K562 (cell line): ENCODE measurements around the gene BMAL2. TPM values are rescaled to one million over a fixed set of nuclear protein-coding genes. Genes with fewer than 3 reads are reported as not detected.

Experiments
- ATAC-seq: fragments of 200-7000 bp; cut with Tn5 transposase; 3 replicates; pipeline ENCODE4 v1.9.1; 2020; ENCODE audit warnings: moderate library complexity
- BruUV-seq: library from RNA; stranded (reverse); fragments of 400-500 nt; replicated peaks from 2 replicates; lab custom pipeline; 2021; lab: Mats Ljungman, UMichigan
- CTCF ChIA-PET: fragments of 300-600 bp; formaldehyde crosslinking; extraction: SDS; loops from one replicate; lab custom pipeline; 2021; ENCODE audit warnings: low intra/inter-chr PET ratio; lab: Yijun Ruan, JAX
- POLR2A ChIA-PET: fragments of 300-600, 350-650 bp; sonication (Branson Sonifier 250); formaldehyde crosslinking; extraction: SDS; loops from one replicate; lab custom pipeline; 2021; ENCODE audit warnings: antibody characterized with exemption, inconsistent platforms; lab: Yijun Ruan, JAX
- DNase-seq, 4 experiments: peaks; one replicate each; pipeline versions ENCODE4 v3.0.0 to v3.0.0-alpha.2; 2011 to 2018; ENCODE audit warnings: low spot score in 3 of 4, mixed read lengths in 3 of 4; ENCODE audit errors: extremely low read depth in 1 of 4
- FAIRE-seq: peaks from 2 replicates; lab custom pipeline; 2011; peaks lifted over from hg19 to GRCh38; lab: Jason Lieb, UNC
- H2AFZ ChIP-seq: 2 replicates; pipeline ENCODE4 v1.6.0; 2011; ENCODE audit warnings: low read depth, low read length, control low read depth, inconsistent platforms
- H3K27ac ChIP-seq: fragments of 200-600 bp; 3 replicates; pipeline ENCODE4 v1.8.0; 2011; ENCODE audit warnings: low read depth, mild to moderate bottlenecking, control low read depth, inconsistent platforms, low read length, moderate library complexity, mixed read lengths; ENCODE audit errors: extremely low read depth
- H3K27me3 ChIP-seq, 2 experiments: fragments of 300-600 bp in 1 of 2; 2 replicates in 1 of 2; 3 replicates in 1 of 2; pipeline versions ENCODE4 v1.6.0 to v1.8.0; 2011; ENCODE audit warnings: inconsistent platforms in 2 of 2, low read length in 2 of 2, mild to moderate bottlenecking in 1 of 2, mixed read lengths in 1 of 2, moderate library complexity in 1 of 2; ENCODE audit not compliant: control insufficient read depth in 2 of 2, insufficient read depth in 2 of 2
- H3K36me3 ChIP-seq: fragments of 300-600 bp; 3 replicates; pipeline ENCODE4 v1.8.0; 2011; ENCODE audit warnings: mild to moderate bottlenecking, low read length, inconsistent platforms; ENCODE audit not compliant: control insufficient read depth, insufficient read depth
- H3K4me1 ChIP-seq, 2 experiments: fragments of 200-600 bp in 1 of 2; replicated peaks in 1 of 2; 2 replicates in 1 of 2; 3 replicates in 1 of 2; pipeline versions ENCODE4 v1.5.1 to v1.8.0; 2011; ENCODE audit warnings: inconsistent platforms in 2 of 2, low read length in 2 of 2, mild to moderate bottlenecking in 1 of 2, mixed read lengths in 1 of 2, moderate library complexity in 1 of 2; ENCODE audit not compliant: control insufficient read depth in 2 of 2, insufficient read depth in 2 of 2
- H3K4me2 ChIP-seq: 2 replicates; pipeline ENCODE4 v1.6.1; 2011; ENCODE audit warnings: low read length, control low read depth, inconsistent platforms, mixed read lengths; ENCODE audit not compliant: insufficient read depth
- H3K4me3 ChIP-seq: fragments of 200-600 bp; sonication (generic), shearing (Covaris generic); 2 replicates; pipeline ENCODE4 v1.5.1; 2016; ENCODE audit warnings: control low read depth, inconsistent platforms
- H3K79me2 ChIP-seq: fragments of 200-600 bp; 3 replicates; pipeline ENCODE4 v1.8.0; 2011; ENCODE audit warnings: low read length, inconsistent platforms; ENCODE audit not compliant: control insufficient read depth, insufficient read depth
- H3K9ac ChIP-seq, 2 experiments: 2 replicates each; pipeline versions ENCODE4 v1.6.0 to v1.6.1; 2011; ENCODE audit warnings: low read depth in 2 of 2, low read length in 2 of 2, control low read depth in 1 of 2, inconsistent platforms in 1 of 2, mild to moderate bottlenecking in 1 of 2, mixed read lengths in 1 of 2; ENCODE audit not compliant: insufficient read depth in 1 of 2
- H3K9me1 ChIP-seq: one replicate; pipeline ENCODE4 v1.6.0; 2011; ENCODE audit warnings: inconsistent platforms, mild to moderate bottlenecking, low read length, moderate library complexity; ENCODE audit not compliant: control insufficient read depth, insufficient read depth
- H3K9me3 ChIP-seq: replicated peaks from 2 replicates; pipeline ENCODE4 v1.5.1; 2011; ENCODE audit warnings: low read depth, low read length, inconsistent platforms; ENCODE audit not compliant: control insufficient read depth, insufficient read depth
- H4K20me1 ChIP-seq: replicated peaks from 2 replicates; pipeline ENCODE4 v1.6.1; 2011; ENCODE audit warnings: low read length, inconsistent platforms, mixed read lengths; ENCODE audit not compliant: control insufficient read depth, insufficient read depth
- ARID2 ChIP-seq: fragments of 450-650 bp; IDR thresholded peaks from 2 replicates; pipeline ENCODE4 v1.6.1; 2017; ENCODE audit warnings: antibody characterized with exemption, mild to moderate bottlenecking
- CBX5 ChIP-seq: IDR thresholded peaks from 2 replicates; pipeline ENCODE4 v1.6.1; 2014; ENCODE audit warnings: low read depth, borderline replicate concordance
- E2F5 ChIP-seq: sonication (generic); formaldehyde crosslinking; IDR thresholded peaks from 2 replicates; pipeline ENCODE4 v1.8.0; 2022; ENCODE audit warnings: mild to moderate bottlenecking, missing genetic modification reagents
- FOXJ2 ChIP-seq: fragments of 200-800 bp; sonication (Bioruptor generic); IDR thresholded peaks from 2 replicates; pipeline ENCODE4 v1.6.1; 2016; ENCODE audit warnings: missing genetic modification characterization, missing compliant biosample characterization
- IFI16 ChIP-seq: fragments of 250-450 bp; sonication (Bioruptor Pico); IDR thresholded peaks from 2 replicates; pipeline ENCODE4 v2.1.2; 2022; ENCODE audit warnings: mild to moderate bottlenecking, inconsistent platforms
- KDM4B ChIP-seq, 2 experiments: fragments of 450-650 bp in 1 of 2; sonication (generic) in 1 of 2; IDR thresholded peaks; 2 replicates each; pipeline ENCODE4 v1.6.1; 2016 to 2017; ENCODE audit warnings: borderline replicate concordance in 2 of 2, antibody characterized with exemption in 1 of 2, low read depth in 1 of 2, mild to moderate bottlenecking in 1 of 2
- LARP7 ChIP-seq: fragments of 450-650 bp; IDR thresholded peaks from 2 replicates; pipeline ENCODE4 v1.6.1; 2016
- MCM5 ChIP-seq: fragments of 450-650 bp; IDR thresholded peaks from 2 replicates; pipeline ENCODE4 v1.6.1; 2016; ENCODE audit warnings: low read depth
- MLX ChIP-seq, 2 experiments: fragments of 450-650 bp in 1 of 2; sonication (generic) in 1 of 2; formaldehyde crosslinking; conservative IDR thresholded peaks; 2 replicates each; pipeline versions ENCODE4 v1.4.0 to v1.8.1; 2020 to 2022; ENCODE audit warnings: mild to moderate bottlenecking in 1 of 2, missing genetic modification reagents in 1 of 2
- NELFE ChIP-seq: IDR thresholded peaks from 2 replicates; pipeline ENCODE4 v1.6.1; 2011; ENCODE audit warnings: mild to moderate bottlenecking; ENCODE audit not compliant: insufficient read depth, insufficient read length
- TAF1 ChIP-seq: IDR thresholded peaks from 2 replicates; pipeline ENCODE4 v1.6.1; 2011; ENCODE audit warnings: mild to moderate bottlenecking, low read length, moderate library complexity; ENCODE audit not compliant: insufficient read depth, control insufficient read depth, severe bottlenecking; ENCODE audit errors: extremely low read depth
- TRIM25 ChIP-seq: fragments of 450-650 bp; IDR thresholded peaks from 2 replicates; pipeline ENCODE4 v1.7.0; 2016; ENCODE audit warnings: borderline replicate concordance
- ZBTB2 ChIP-seq: fragments of 450-650 bp; IDR thresholded peaks from 2 replicates; pipeline ENCODE4 v1.6.1; 2016; ENCODE audit warnings: antibody characterized with exemption
- ZBTB8A ChIP-seq: fragments of 450-650 bp; IDR thresholded peaks from 2 replicates; pipeline ENCODE4 v1.6.1; 2018; ENCODE audit warnings: mild to moderate bottlenecking, moderate library complexity; ENCODE audit not compliant: partially characterized antibody
- ZBTB9 ChIP-seq: fragments of 450-650 bp; formaldehyde crosslinking; IDR thresholded peaks from 2 replicates; pipeline ENCODE4 v1.4.0; 2020; ENCODE audit warnings: mild to moderate bottlenecking, moderate library complexity
- ZNF12 ChIP-seq: sonication (generic); formaldehyde crosslinking; IDR thresholded peaks from 2 replicates; pipeline ENCODE4 v1.4.0; 2020; ENCODE audit warnings: mild to moderate bottlenecking, missing genetic modification reagents
- ZNF785 ChIP-seq: fragments of 250-450 bp; sonication (Bioruptor Pico); IDR thresholded peaks from 2 replicates; pipeline ENCODE4 v1.4.0; 2020; ENCODE audit warnings: mild to moderate bottlenecking
- WGBS: fragments of 100-300 bp; shearing (Covaris generic); methylation state at CpG from one replicate; pipeline ENCODE4 v1.1.6; 2016; ENCODE audit warnings: low coverage, mixed read lengths; ENCODE audit not compliant: insufficient coverage; ENCODE audit errors: missing lambda C conversion rate; 5-methylcytosine and 5-hydroxymethylcytosine counted together
- in situ Hi-C: fragments of 300-500 bp; cut with MboI; formaldehyde crosslinking; loops from 4 replicates; pipeline ENCODE4 v1.15.0; 2018; ENCODE audit warnings: inconsistent platforms, mixed read lengths
- intact Hi-C: fragments of 100-400 bp; cut with micrococcal nuclease; formaldehyde crosslinking; loops from 2 replicates; pipeline ENCODE4 v1.14.2; 2022
- polyA plus RNA-seq, 8 experiments: library from polyadenylated mRNA; depleted of rRNA in 4 of 8; stranded (reverse) in 5 of 8; unstranded in 3 of 8; fragments of >200 nt; fragmentation: Nextera tagmentation in 2 of 8; fragmentation: Illumina TruSeq in 1 of 8; extraction: Ambion mirVana in 2 of 8; extraction: Trizol in 1 of 8; gene quantifications; 2 replicates each; pipeline versions ENCODE4 v1.2.1 to v1.2.3, GENCODE V29; 2011 to 2014; ENCODE audit warnings: inconsistent platforms in 1 of 8, missing spikeins in 1 of 8
- total RNA-seq, 7 experiments: library from RNA; depleted of rRNA in 6 of 7; stranded (reverse); fragments of >200 nt in 6 of 7; fragmentation: Illumina TruSeq in 2 of 7; extraction: Trizol in 2 of 7; gene quantifications; 2 replicates each; pipeline versions ENCODE4 v1.2.1 to v1.2.3, GENCODE V29; 2011 to 2021; ENCODE audit warnings: low replicate concordance in 1 of 7

Gene BMAL2
- total and polyA plus RNA-seq, 9 of the 15 experiments (the other 6 are each of a cell fraction or from before 2014, with no cell fraction given): 0.01 to 1.1 (median 0.50) TPM

- TF ChIP-seq MLX (CRISPR knock-in tag; conservative IDR thresholded peaks at IDR 0.05): no peak
- TF ChIP-seq LARP7: no peak
- TF ChIP-seq ZBTB8A: no peak
- TF ChIP-seq FOXJ2: no peak
- TF ChIP-seq TRIM25: no peak
Observed at GRCh38 chr12:27309995-27310315, 22.7 kb upstream of the BMAL2 start (continued).

- ATAC-seq (no peak), DNase-seq (no peak), FAIRE-seq (no peak)
- Histone ChIP-seq H3K36me3 (no peaks in the 10 kb centered on the region), H3K4me2 (no peak overlapping the region), H3K79me2 (no peaks in the 10 kb centered on the region), H3K27me3 (no peaks in the 10 kb centered on the region), H2AFZ (no peak overlapping the region), H3K9me3 (no peaks in the 10 kb centered on the region), H3K9ac (no peak overlapping the region), H3K27ac (no peak overlapping the region), H3K4me1 (no peaks in the 10 kb centered on the region), H3K4me3 (no peak overlapping the region), H3K9me1 (no peaks in the 10 kb centered on the region), H4K20me1 (no peaks in the 10 kb centered on the region)
- POLR2A ChIA-PET: no interaction called here
- CTCF ChIA-PET: no interaction called here
- BruUV-seq: no TSS peak
- WGBS: 11% methylated on average over 1 of the region's 1 CpG
- intact Hi-C loops: no loop called here
- in situ Hi-C loops: no loop called here
- TF ChIP-seq ZBTB9 (CRISPR knock-in tag) (no peak), IFI16 (CRISPR knock-in tag) (no peak), KDM4B (IDR thresholded peaks at IDR 0.05; ENCODE audit: borderline replicate concordance in 2 of 2, low read depth in 1 of 2) (no peak), E2F5 (CRISPR knock-in tag) (no peak), MCM5 (no peak), ARID2 (no peak), ZBTB2 (no peak), ZNF785 (no peak), NELFE (no peak), ZNF12 (CRISPR knock-in tag) (no peak), CBX5 (no peak), TAF1 (no peak)
Observed at GRCh38 chr12:27316947-27317346, 15.7 kb upstream of the BMAL2 start.
